NCI-H2081 (cell line): ENCODE results near the gene MFAP5.
"Not testable (repeated sequence)": the region's sequence is repeated elsewhere in the genome, so short reads cannot be mapped to it uniquely, and the experiment has no call there.

Experiments used
- DNase-seq, 2 experiments: peaks; one replicate each; lab custom pipeline; 2025; lab: John Stamatoyannopoulos, UW

MFAP5 gene

GRCh38 chr12:8629486-8630033, 33.1 kb downstream of the MFAP5 start:
- no peak for DNase-seq

- DNase-seq, result no peak
Observed at GRCh38 chr12:8628731-8629130, 33.9 kb downstream of the MFAP5 start.

GRCh38 chr12:8624750-8625149, 37.9 kb downstream of the MFAP5 start:
- not testable (repeated sequence) for DNase-seq

- DNase-seq, result no peak
Observed at GRCh38 chr12:8622646-8623045, 40.0 kb downstream of the MFAP5 start.

GRCh38 chr12:8615206-8615605, 47.4 kb downstream of the MFAP5 start:
- no peak for DNase-seq

GRCh38 chr12:8613881-8614280, 48.7 kb downstream of the MFAP5 start:
- DNase-seq, result not testable (repeated sequence)

GRCh38 chr12:8612629-8613028, 50.0 kb downstream of the MFAP5 start, which contains the start of gene AICDA:
TSS of gene AICDA (minus strand) at chr12:8612859. CDS start at chr12:8612767, 92 bp downstream.
- no peak for DNase-seq

GRCh38 chr12:8609061-8609570, 53.5 kb downstream of the MFAP5 start:
- peak; percentile 11 to 35 for DNase-seq

GRCh38 chr12:8606890-8607289, 55.7 kb downstream of the MFAP5 start:
- no peak for DNase-seq

GRCh38 chr12:8605057-8605456, 57.6 kb downstream of the MFAP5 start:
- DNase-seq, result no peak

GRCh38 chr12:8603856-8604255, 58.8 kb downstream of the MFAP5 start:
- DNase-seq, result no peak

- no peak for DNase-seq
Observed at GRCh38 chr12:8603286-8603685, 59.3 kb downstream of the MFAP5 start.

- no peak for DNase-seq
Observed at GRCh38 chr12:8596561-8596960, 66.1 kb downstream of the MFAP5 start.
